Forelimb muscle (tissue), 1 donor: Measurements from ENCODE around the gene IL6ST. TPM values are rescaled to one million over a fixed set of nuclear protein-coding genes. Genes with fewer than 3 reads are reported as not detected.
"Not testable (repeated sequence)": the region's sequence is repeated elsewhere in the genome, so short reads cannot be mapped to it uniquely, and the experiment has no call there.

Experiments used
- DNase-seq: peaks from one replicate; pipeline ENCODE4 v3.0.0-alpha.2; 2013; ENCODE audit warnings: low read depth
- polyA plus RNA-seq: library from polyadenylated mRNA; unstranded; fragments of 120-200 nt; gene quantifications from one replicate; pipeline ENCODE4 v1.2.1, GENCODE V29; 2013; ENCODE audit not compliant: insufficient read length

IL6ST gene
- polyA plus RNA-seq, 1 donor: 59.1 TPM

DNA sequence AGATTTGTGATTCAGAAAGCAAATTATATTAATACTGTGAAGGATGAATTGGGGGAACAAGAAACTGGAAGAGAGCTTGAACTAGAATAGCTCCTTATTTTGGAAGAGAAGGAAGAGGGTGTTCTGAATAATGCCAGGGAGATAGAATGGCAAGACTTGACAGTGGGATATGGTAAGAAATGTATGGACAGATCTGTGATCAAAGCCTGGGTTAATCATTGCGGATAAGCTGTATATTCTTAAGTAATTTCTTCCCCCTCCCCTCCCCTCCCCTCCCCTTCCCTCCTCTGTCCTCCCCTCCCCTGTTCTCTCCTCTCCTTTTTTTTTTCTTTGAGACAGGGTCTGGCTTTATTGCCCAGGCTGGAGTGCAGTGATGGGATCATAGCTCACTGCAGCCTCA, 10.1 kb upstream of the IL6ST start:
- no peak for DNase-seq

GRCh38 chr5:56003679-56004078, 8.9 kb upstream of the IL6ST start:
- DNase-seq: no peak

- DNase-seq: no peak
These were observed 8.4 kb upstream of the IL6ST start for GRCh38 chr5:56003179-56003578.

DNA sequence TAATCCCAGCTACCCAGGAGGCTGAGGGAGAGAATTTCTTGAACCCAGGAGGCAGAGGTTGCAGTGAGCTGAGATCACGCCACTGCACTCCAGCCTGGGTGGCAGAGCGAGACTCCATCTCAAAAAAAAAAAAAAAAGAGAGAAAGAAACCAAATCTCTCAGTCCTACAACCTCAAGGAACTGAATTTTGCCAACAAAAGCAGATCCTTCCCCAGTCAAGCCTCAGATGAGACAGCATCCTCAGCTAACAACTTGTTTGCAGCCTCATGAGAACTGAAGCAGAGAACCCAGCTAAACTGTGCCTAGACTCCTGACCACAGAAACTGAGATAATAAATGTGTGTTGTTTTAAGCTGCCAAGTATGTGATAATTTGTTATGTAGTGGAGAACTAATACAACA, 7.5 kb upstream of the IL6ST start:
- DNase-seq: no peak

DNA sequence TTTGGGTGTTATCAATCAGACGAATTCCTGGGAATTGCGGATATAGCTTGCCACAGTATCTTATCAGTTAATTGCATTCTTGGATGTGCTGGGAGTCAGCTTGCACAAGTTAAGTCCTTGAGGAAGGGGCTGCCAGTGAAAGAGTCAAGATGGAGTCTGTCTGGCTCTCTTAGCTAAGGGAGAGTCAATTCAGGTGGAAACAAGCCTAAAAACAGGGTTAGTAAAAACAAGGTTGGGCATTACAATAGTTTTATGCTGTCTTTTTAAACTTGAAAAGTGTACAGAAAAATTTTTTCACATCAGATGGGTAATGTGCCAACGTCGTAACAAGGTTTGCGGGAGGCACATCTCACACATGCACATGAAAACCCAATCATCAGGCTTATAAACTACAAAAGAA, 5.5 kb upstream of the IL6ST start:
- not testable (repeated sequence) for DNase-seq

DNA sequence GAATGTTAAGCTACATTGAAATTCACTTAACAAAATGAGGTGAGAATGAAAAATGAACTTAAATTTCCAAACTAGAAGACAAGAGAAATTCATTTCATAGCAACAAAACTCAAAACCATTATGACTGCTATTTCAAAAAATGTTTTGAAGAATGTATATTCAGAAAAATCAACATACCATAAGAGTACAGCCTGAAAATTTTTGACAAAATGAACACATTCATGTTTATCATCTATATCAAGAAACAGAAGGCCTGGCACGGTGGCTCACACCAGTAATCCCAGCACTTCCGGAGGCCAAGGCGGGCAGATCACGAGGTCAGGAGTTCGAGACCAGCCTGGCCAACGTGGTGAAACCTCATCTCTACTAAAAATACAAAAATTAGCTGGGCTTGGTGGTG, 4.2 kb upstream of the IL6ST start:
- no peak for DNase-seq

DNA sequence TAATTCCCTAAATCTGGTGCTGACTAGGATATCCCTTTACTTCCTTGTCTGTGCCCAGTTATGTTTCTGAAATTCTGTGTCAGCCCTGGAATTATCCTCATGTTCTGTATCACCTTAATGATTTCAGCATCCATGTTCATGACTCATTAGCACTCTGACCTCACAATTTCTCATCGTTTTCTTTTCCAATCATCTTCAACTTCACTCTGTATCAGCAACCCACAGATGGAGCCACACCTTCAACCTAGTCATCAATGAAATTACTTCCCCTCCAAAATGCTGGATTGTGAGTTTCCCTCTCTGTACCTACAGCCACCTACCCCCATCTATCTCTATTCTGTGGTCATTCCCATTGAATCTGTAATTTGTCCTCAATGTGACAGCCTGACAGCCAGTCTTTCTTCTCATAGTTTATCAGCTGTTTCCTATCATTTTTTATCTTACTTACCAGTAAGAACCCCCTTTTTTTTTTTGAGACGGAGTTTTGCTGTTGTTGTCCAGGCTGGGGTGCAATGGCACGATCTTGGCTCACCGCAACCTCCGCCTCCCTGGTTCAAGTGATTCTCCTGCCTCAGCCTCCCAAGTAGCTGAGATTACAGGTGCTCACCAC, 3.1 kb upstream of the IL6ST start:
- no peak for DNase-seq

DNA sequence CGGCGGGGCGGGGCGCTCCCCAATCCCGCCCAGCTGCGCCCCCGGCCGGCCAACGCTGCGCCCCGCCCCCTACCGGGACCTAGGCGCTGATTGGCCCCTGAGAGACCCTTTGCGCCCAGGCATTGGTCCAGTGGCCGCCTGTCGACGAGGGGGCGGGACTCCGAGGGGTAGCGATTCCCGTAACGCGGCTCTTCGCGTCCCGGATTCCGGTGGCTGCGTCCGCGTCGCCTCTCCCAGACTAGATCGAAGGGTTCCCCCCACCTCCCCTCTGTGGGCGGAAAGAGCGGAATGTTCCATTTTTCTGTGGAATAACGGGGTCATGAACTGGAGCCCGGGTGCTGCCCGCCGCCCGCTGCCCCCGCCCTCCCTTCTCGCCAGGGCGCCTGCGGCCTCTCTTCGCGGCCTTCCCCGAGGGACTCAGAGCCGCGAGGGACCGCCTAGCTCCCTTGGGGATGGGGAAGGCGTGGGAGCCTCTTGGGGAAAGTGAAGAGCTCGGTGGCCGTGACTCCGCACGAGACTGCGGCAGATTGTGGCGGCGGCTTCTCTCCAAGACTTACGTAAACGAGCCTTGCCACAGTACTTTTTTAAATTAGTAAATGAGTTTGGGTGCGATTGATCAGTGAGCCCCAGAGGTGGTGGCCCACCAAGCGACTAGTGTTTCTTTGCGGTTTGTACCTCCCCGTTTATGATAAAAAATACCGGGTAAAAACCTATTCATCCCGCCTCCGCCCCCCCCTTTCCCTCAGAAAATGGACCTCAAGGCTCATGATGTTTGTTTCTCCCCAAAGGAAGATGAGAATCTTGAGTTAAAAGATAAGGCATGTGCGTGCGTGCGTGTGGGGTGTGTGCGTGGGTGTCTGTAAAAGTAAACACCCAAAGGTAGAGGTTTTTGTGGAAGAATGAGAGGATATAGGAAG, 493 bp upstream of the IL6ST start:
- DNase-seq: peak; percentile 86

- peak; percentile 20 for DNase-seq
These were observed 850 bp downstream of the IL6ST start for GRCh38 chr5:55993731-55994494.

DNA sequence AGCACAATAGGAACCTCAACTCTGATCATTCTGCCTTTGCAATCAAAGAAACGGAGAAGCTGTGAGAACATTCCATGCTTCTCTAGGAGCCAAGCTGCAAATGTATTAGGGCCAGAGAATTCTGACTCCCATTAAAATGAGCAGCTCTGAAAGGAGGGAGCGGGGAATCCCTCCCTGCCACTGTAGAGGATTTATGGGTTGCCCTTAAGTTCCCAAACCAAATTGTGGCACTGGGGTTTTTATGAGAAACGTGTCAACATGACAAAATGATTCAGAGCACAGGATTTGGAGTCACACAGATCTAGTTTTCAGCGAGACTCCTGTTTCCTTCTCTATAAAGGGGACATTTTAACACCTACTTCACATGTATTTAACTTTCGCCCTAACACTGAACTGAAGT, 1.8 kb downstream of the IL6ST start:
- no peak for DNase-seq

GRCh38 chr5:55991768-55992486, 2.8 kb downstream of the IL6ST start:
- DNase-seq: no peak

- DNase-seq: not testable (repeated sequence)
These were observed 3.9 kb downstream of the IL6ST start for GRCh38 chr5:55990895-55991294.

DNA sequence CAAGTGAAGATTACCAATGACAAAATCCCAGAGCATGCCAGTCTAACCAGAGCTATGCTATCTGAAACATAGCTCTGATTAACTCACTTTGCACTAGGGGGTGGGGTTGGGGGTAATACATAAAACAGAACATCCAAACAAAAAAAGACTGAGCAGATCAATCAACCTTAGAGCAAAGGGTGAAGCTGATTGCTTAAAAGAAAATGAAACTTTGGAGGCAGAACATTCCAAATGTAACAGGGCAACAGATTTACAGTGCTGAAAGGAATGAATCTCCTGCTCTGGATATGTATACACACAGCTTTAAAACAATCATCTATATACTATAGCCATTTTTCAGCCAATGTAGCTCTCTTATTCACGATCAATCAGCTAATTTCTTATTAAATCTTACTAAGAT, 4.9 kb downstream of the IL6ST start:
- no peak for DNase-seq

GRCh38 chr5:55988979-55989638, 5.7 kb downstream of the IL6ST start:
- DNase-seq: no peak

GRCh38 chr5:55988428-55988827, 6.3 kb downstream of the IL6ST start:
- not testable (repeated sequence) for DNase-seq

DNA sequence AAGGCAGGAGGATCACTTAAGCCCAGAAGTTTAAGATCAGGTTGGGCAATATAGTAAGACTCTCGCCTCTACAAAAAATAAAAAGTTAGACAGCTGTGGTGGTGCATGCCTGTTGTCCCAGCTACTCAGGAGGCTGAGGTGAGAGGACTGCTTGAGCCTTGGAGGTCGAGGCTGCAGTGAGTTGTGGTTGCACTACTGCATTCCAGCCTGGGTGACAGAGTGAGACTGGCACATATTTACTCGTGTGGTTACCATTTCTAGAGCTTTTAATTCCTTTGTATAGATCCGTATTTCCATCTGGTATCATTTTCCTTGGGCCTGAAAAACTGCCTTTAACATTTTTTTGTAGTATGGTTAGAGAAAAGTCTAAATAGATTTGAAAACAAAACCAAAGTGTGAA, 7.8 kb downstream of the IL6ST start:
- no peak for DNase-seq

GRCh38 chr5:55985181-55985580, 9.6 kb downstream of the IL6ST start:
- DNase-seq: no peak

GRCh38 chr5:55983986-55984385, 10.8 kb downstream of the IL6ST start:
- no peak for DNase-seq

DNA sequence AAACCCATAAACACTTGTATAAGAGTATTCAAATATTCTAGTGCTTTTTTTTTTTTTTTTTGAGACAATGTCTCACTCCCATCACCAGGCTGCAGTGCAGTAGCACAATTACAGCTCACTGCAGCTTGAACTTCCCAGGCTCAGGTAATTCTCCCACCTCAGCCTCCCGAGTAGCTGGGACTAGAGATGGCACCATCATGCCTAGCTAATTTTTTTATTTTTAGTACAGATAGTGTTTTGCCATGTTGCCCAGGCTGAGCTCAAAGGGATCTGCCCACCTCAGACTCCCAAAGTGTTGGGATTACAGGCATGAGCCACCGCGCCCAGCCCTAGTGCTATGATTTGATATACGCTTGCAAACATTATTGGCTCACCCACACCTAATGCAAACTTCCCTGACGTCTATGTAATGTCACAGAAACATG, 11.8 kb downstream of the IL6ST start:
- no peak for DNase-seq

- no peak for DNase-seq
These were observed 21.5 kb downstream of the IL6ST start for GRCh38 chr5:55973296-55973695.

GRCh38 chr5:55969956-55970355, 24.8 kb downstream of the IL6ST start:
- no peak for DNase-seq
